Measurements from ENCODE around the gene PODXL2. TPM values are rescaled to one million over a fixed set of nuclear protein-coding genes. Genes with fewer than 3 reads are reported as not detected.

The PODXL2 gene
- total RNA-seq, 2 experiments from 2014 or later = 4.0 to 4.2 TPM

DNA sequence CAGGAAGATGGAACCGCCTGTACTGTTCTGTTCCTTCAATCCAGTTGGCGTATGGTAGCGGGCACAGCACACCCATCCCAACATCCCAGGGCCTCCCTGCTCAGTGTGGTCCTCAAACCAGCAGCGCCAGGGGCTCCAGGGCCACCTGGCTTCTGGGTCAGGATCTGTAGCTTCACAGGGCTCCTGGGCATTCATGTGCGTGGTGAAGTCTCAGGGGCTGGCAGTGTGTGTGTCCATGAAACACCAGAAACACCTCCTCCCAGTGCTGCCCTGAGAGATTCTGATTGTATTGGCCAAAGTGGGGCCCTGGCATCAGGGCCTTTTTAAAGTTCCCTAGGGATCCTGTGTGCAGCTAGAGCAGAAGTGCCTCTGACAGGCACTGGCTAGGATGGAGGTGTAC lies 85.9 kb downstream of the PODXL2 start:
- Histone ChIP-seq H3K9me3 (ENCODE audit: control insufficient read depth in 1 of 2, insufficient read depth in 1 of 2, low read length in 2 of 2) (no peaks in the 10 kb centered on the region), H3K27me3 (ENCODE audit: control insufficient read depth in 1 of 2, insufficient read depth in 2 of 2, low read length in 2 of 2) (no peaks in the 10 kb centered on the region), H3K4me1 (ENCODE audit: insufficient read depth, low read length) (no peaks in the 10 kb centered on the region), H3K4me3 (ENCODE audit: low read length) (no peak overlapping the region), H3K36me3 (ENCODE audit: insufficient read depth, low read length) (no peaks in the 10 kb centered on the region), H3K27ac (ENCODE audit: low read depth in 1 of 2, low read length in 2 of 2) (no peak overlapping the region)
- Mint-ChIP-seq H3K27me3 (peaks cover 4% of the 10 kb centered on the region), H3K36me3 (ENCODE audit: low read depth) (no peaks in the 10 kb centered on the region), H3K4me1 (ENCODE audit: low read depth) (no peaks in the 10 kb centered on the region), H3K27ac (no peak overlapping the region), H3K9me3 (no peaks in the 10 kb centered on the region), H3K4me3 (no peak overlapping the region)
- POLR2A ChIA-PET = no interaction called here
- intact Hi-C loops (cut with DNase I, micrococcal nuclease) = no loop called here
- no peak for DNase-seq
- CTCF ChIA-PET = no interaction called here
- ATAC-seq (ENCODE audit: poor library complexity) = no peak
- TF ChIP-seq, protein P1, sequence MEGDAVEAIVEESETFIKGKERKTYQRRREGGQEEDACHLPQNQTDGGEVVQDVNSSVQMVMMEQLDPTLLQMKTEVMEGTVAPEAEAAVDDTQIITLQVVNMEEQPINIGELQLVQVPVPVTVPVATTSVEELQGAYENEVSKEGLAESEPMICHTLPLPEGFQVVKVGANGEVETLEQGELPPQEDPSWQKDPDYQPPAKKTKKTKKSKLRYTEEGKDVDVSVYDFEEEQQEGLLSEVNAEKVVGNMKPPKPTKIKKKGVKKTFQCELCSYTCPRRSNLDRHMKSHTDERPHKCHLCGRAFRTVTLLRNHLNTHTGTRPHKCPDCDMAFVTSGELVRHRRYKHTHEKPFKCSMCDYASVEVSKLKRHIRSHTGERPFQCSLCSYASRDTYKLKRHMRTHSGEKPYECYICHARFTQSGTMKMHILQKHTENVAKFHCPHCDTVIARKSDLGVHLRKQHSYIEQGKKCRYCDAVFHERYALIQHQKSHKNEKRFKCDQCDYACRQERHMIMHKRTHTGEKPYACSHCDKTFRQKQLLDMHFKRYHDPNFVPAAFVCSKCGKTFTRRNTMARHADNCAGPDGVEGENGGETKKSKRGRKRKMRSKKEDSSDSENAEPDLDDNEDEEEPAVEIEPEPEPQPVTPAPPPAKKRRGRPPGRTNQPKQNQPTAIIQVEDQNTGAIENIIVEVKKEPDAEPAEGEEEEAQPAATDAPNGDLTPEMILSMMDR (IDR thresholded peaks at IDR 0.05) = no peak

DNA sequence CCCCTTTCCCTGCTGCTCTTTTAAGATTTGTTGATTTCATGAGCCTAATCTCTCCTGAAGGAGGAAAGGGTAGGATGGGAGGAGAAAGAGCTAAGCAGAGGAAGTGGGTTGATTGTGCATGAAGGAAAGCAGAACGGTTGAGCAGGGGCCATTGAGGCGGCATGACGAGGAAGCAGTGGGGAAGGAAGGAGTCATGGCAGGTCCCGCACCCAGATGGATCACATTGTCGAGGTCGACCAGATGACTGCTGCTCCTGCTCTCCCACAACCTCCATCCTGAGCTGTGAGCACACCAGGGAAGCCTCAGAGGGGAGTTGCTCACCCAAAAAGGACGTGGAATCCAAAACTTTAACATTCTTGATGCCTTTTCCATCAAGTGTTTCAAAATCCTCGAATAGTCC lies 86.5 kb downstream of the PODXL2 start:
- Histone ChIP-seq H3K27ac (ENCODE audit: low read depth in 1 of 2, low read length in 2 of 2) (no peak overlapping the region), H3K36me3 (ENCODE audit: insufficient read depth, low read length) (no peaks in the 10 kb centered on the region), H3K4me1 (ENCODE audit: insufficient read depth, low read length) (no peaks in the 10 kb centered on the region), H3K9me3 (ENCODE audit: control insufficient read depth in 1 of 2, insufficient read depth in 1 of 2, low read length in 2 of 2) (no peaks in the 10 kb centered on the region), H3K27me3 (ENCODE audit: control insufficient read depth in 1 of 2, insufficient read depth in 2 of 2, low read length in 2 of 2) (no peaks in the 10 kb centered on the region), H3K4me3 (ENCODE audit: low read length) (no peak overlapping the region)
- Mint-ChIP-seq H3K4me1 (ENCODE audit: low read depth) (no peaks in the 10 kb centered on the region), H3K27ac (no peak overlapping the region), H3K9me3 (no peaks in the 10 kb centered on the region), H3K36me3 (ENCODE audit: low read depth) (no peaks in the 10 kb centered on the region), H3K27me3 (peaks cover 4% of the 10 kb centered on the region), H3K4me3 (no peak overlapping the region)
- ChIA-PET CTCF (no interaction called here), POLR2A (no interaction called here)
- TF ChIP-seq, protein P1 (IDR thresholded peaks at IDR 0.05) = no peak
- ATAC-seq (ENCODE audit: poor library complexity) (no peak), DNase-seq (peak in 1 of 14 experiments; percentile 14)
- intact Hi-C loops (cut with DNase I, micrococcal nuclease) = no loop called here

DNA sequence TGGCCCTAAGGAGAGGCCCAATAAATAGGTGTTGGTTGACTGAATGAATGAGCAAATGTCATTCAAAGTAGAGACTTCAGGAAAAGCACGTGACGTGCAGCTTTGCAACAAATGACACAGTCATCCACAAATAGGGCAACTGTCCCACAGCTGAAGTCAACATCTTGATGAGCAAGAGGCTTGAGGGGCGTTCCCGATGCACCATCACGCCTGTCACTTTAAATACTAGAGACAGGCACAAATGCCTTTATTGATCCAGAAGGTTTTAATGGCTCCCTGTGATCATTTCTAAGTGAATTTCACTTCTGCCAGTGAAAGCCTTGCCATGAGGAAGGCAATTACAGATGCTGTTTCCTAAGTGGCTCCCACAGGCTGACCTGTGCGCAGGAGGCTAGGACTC lies 87.4 kb downstream of the PODXL2 start:
- no peak overlapping the region for H3K4me3 Mint-ChIP-seq
- no peaks in the 10 kb centered on the region for H3K4me1 Mint-ChIP-seq (ENCODE audit: low read depth)
- no peak overlapping the region for H3K27ac ChIP-seq (ENCODE audit: low read depth in 1 of 2, low read length in 2 of 2)
- no peaks in the 10 kb centered on the region for H3K36me3 ChIP-seq (ENCODE audit: insufficient read depth, low read length)
- intact Hi-C loops (cut with DNase I, micrococcal nuclease) = no loop called here
- TF ChIP-seq, protein P1 (IDR thresholded peaks at IDR 0.05) = no peak
- no peak overlapping the region for H3K4me3 ChIP-seq (ENCODE audit: low read length)
- no peaks in the 10 kb centered on the region for H3K27me3 ChIP-seq (ENCODE audit: control insufficient read depth in 1 of 2, insufficient read depth in 2 of 2, low read length in 2 of 2)
- no peaks in the 10 kb centered on the region for H3K9me3 Mint-ChIP-seq
- H3K9me3 ChIP-seq (ENCODE audit: control insufficient read depth in 1 of 2, insufficient read depth in 1 of 2, low read length in 2 of 2) = no peaks in the 10 kb centered on the region
- H3K36me3 Mint-ChIP-seq (ENCODE audit: low read depth) = no peaks in the 10 kb centered on the region
- ChIA-PET CTCF (no interaction called here), POLR2A (no interaction called here)
- DNase-seq (no peak), ATAC-seq (ENCODE audit: poor library complexity) (no peak)
- no peaks in the 10 kb centered on the region for H3K4me1 ChIP-seq (ENCODE audit: insufficient read depth, low read length)
- H3K27ac Mint-ChIP-seq = no peak overlapping the region
- H3K27me3 Mint-ChIP-seq = peaks cover 4% of the 10 kb centered on the region

All from CD4-positive, alpha-beta T cell (primary cell).